Prostate gland (tissue), 2 donors: ENCODE data around the gene PLXDC1.

Experiments
- POLR2AphosphoS5 ChIP-seq: sonication (generic); formaldehyde crosslinking; IDR thresholded peaks from one replicate; pipeline ENCODE4 v1.6.1; 2017; ENCODE audit warnings: antibody characterized with exemption
- TF ChIP-seq, protein P1 (sequence below), 4 experiments: fragments of 200-600 bp in 2 of 4; fragments of 450-650 bp in 2 of 4; sonication (generic) in 2 of 4; IDR thresholded peaks; 1 replicate in 3 of 4; 2 replicates in 1 of 4; pipeline ENCODE4 v1.5.1; 2016 to 2019; ENCODE audit warnings: antibody characterized with exemption in 4 of 4, mild to moderate bottlenecking in 2 of 4, moderate library complexity in 2 of 4

DNA sequence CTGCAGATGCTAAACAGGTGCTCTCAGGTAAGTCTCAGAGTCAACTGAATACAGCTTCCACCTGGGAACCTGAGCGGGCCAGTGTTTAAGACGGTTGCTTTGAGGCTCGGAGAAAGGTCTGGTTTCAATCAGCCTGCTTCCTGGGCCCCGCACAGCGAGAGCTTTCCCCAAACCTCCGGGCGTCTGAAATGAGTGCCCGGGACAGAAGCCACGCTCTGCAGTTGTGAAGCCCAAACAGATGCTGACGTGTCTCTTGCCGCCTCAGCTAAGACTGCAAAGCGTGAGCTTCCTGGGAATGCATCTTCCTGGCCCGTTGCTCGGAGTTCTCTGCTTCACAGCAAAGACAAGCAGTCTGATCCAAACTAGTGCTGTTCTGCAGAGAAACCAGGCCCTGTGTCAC lies 36.7 kb downstream of the PLXDC1 start:
- TF ChIP-seq POLR2AphosphoS5: no peak
- TF ChIP-seq, protein P1, sequence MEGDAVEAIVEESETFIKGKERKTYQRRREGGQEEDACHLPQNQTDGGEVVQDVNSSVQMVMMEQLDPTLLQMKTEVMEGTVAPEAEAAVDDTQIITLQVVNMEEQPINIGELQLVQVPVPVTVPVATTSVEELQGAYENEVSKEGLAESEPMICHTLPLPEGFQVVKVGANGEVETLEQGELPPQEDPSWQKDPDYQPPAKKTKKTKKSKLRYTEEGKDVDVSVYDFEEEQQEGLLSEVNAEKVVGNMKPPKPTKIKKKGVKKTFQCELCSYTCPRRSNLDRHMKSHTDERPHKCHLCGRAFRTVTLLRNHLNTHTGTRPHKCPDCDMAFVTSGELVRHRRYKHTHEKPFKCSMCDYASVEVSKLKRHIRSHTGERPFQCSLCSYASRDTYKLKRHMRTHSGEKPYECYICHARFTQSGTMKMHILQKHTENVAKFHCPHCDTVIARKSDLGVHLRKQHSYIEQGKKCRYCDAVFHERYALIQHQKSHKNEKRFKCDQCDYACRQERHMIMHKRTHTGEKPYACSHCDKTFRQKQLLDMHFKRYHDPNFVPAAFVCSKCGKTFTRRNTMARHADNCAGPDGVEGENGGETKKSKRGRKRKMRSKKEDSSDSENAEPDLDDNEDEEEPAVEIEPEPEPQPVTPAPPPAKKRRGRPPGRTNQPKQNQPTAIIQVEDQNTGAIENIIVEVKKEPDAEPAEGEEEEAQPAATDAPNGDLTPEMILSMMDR (IDR thresholded peaks at IDR 0.05): no peak
